Measurements from ENCODE around the gene XRN2.

GRCh38 chr20:21391972-21392352 lies 88.8 kb downstream of the XRN2 start:
- TF ChIP-seq CTCF (IDR thresholded peaks at IDR 0.05) = no peak
- no peak for TF ChIP-seq POLR2AphosphoS5 (IDR thresholded peaks at IDR 0.05)
- TF ChIP-seq EP300 (IDR thresholded peaks at IDR 0.05) = no peak
- TF ChIP-seq POLR2A (IDR thresholded peaks at IDR 0.05) = no peak

All from stomach (tissue), 4 donors.